Measurements from ENCODE around the gene MAN1A1.

- TF ChIP-seq, protein P1, sequence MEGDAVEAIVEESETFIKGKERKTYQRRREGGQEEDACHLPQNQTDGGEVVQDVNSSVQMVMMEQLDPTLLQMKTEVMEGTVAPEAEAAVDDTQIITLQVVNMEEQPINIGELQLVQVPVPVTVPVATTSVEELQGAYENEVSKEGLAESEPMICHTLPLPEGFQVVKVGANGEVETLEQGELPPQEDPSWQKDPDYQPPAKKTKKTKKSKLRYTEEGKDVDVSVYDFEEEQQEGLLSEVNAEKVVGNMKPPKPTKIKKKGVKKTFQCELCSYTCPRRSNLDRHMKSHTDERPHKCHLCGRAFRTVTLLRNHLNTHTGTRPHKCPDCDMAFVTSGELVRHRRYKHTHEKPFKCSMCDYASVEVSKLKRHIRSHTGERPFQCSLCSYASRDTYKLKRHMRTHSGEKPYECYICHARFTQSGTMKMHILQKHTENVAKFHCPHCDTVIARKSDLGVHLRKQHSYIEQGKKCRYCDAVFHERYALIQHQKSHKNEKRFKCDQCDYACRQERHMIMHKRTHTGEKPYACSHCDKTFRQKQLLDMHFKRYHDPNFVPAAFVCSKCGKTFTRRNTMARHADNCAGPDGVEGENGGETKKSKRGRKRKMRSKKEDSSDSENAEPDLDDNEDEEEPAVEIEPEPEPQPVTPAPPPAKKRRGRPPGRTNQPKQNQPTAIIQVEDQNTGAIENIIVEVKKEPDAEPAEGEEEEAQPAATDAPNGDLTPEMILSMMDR (IDR thresholded peaks at IDR 0.05) = no peak
- no peak for TF ChIP-seq POLR2A (IDR thresholded peaks at IDR 0.05)
Measured at GRCh38 chr6:119370080-119370479, 20.5 kb upstream of the MAN1A1 start.
